BJ (cell line): ENCODE results near the gene RAB13. TPM values are rescaled to one million over a fixed set of nuclear protein-coding genes. Genes with fewer than 3 reads are reported as not detected.
"Not testable (repeated sequence)": the region's sequence is repeated elsewhere in the genome, so short reads cannot be mapped to it uniquely, and the experiment has no call there.

Experiments
- CTCF ChIA-PET: fragments of 350-600 bp; formaldehyde crosslinking; extraction: SDS; loops from one replicate; lab custom pipeline; 2021; ENCODE audit warnings: antibody characterized with exemption, inconsistent platforms; lab: Yijun Ruan, JAX
- POLR2A ChIA-PET: fragments of 300-600 bp; sonication (Branson Sonifier 250); formaldehyde crosslinking; extraction: SDS; loops from one replicate; lab custom pipeline; 2021; ENCODE audit warnings: antibody characterized with exemption; lab: Charles Lee
- DNase-seq: peaks from one replicate; pipeline ENCODE4 v3.0.0-alpha.2; 2011; ENCODE audit warnings: low read depth
- H3K27me3 ChIP-seq: 2 replicates; pipeline ENCODE4 v1.6.0; 2011; ENCODE audit warnings: low read length; ENCODE audit not compliant: control insufficient read depth, insufficient read depth
- H3K36me3 ChIP-seq: 2 replicates; pipeline ENCODE4 v1.5.1; 2011; ENCODE audit warnings: low read length; ENCODE audit not compliant: control insufficient read depth, insufficient read depth
- H3K4me3 ChIP-seq: 2 replicates; pipeline ENCODE4 v1.5.1; 2011; ENCODE audit warnings: low read depth, mild to moderate bottlenecking, control low read depth, low read length
- CTCF ChIP-seq: IDR thresholded peaks from 2 replicates; pipeline ENCODE4 v1.5.1; 2011; ENCODE audit warnings: low read depth, mild to moderate bottlenecking, control low read depth, inconsistent platforms, low read length, moderate library complexity; ENCODE audit not compliant: insufficient read depth
- polyA plus RNA-seq: library from polyadenylated mRNA; depleted of rRNA; stranded (reverse); fragments of >200 nt; gene quantifications from 2 replicates; pipeline ENCODE4 v1.2.3, GENCODE V29; 2011

RAB13 gene
- polyA plus RNA-seq, 1 experiment: 69.5 TPM

GRCh38 chr1:153984123-153984894 lies 1.8 kb downstream of the RAB13 start:
- ChIA-PET CTCF (interaction anchor here (1.4 to 3.6 kb wide), 5 partner anchors 17 to 357 kb away, joined by 3 to 26 read pairs (median 8); partner anchors contain the start of genes CREB3L4, S100A13 and SLC39A1), POLR2A (no interaction called here)
- TF ChIP-seq CTCF: no peak
- Histone ChIP-seq H3K36me3 (peaks cover 5% of the 10 kb centered on the region), H3K27me3 (no peaks in the 10 kb centered on the region), H3K4me3 (peak overlapping the region; percentile 93)
- no peak for DNase-seq

GRCh38 chr1:153981735-153982134 lies 4.4 kb downstream of the RAB13 start:
- POLR2A ChIA-PET, DNase-seq, H3K27me3 ChIP-seq, H3K4me3 ChIP-seq, H3K36me3 ChIP-seq: not testable (repeated sequence)
- CTCF ChIA-PET: interaction anchor here (1.9 kb wide), 1 partner anchor 19 kb away, joined by 5 read pairs; the partner anchor contains the start of gene SLC39A1

GRCh38 chr1:153979091-153979490 lies 7.0 kb downstream of the RAB13 start:
- DNase-seq, H3K27me3 ChIP-seq, POLR2A ChIA-PET, H3K4me3 ChIP-seq: not testable (repeated sequence)
- CTCF ChIA-PET: interaction anchor here (0.7 to 6.7 kb wide), 4 partner anchors 8 to 55 kb away, joined by 3 to 32 read pairs (median 17); partner anchors contain the start of genes CREB3L4, RAB13 and SLC39A1
- H3K36me3 ChIP-seq: peaks cover 13% of the 10 kb centered on the region

- no peaks in the 10 kb centered on the region for H3K27me3 ChIP-seq
- H3K36me3 ChIP-seq: peaks cover 16% of the 10 kb centered on the region
- no peak for TF ChIP-seq CTCF
- peak overlapping the region; percentile 89 for H3K4me3 ChIP-seq
- POLR2A ChIA-PET: interaction anchor here (1.3 to 2.3 kb wide), 3 partner anchors 11 to 15 kb away, joined by 6 to 17 read pairs (median 11); partner anchors contain the start of genes CREB3L4, RPS27 and SLC39A1
- CTCF ChIA-PET: interaction anchor here (0.7 to 6.7 kb wide), 5 partner anchors 8 to 200 kb away, joined by 3 to 32 read pairs (median 16); partner anchors contain the start of genes CREB3L4, RAB13 and SLC39A1
- DNase-seq: no peak
Observed at GRCh38 chr1:153978274-153978909, 7.7 kb downstream of the RAB13 start.

GRCh38 chr1:153977250-153978240 lies 8.6 kb downstream of the RAB13 start, which contains the start of gene JTB:
Gene JTB, minus strand, starts transcription at chr1:153977674. Its CDS starts 422 bp downstream, at chr1:153977252.
- no peak for DNase-seq
- POLR2A ChIA-PET: interaction anchor here (0.6 to 2.3 kb wide), 5 partner anchors 8 to 49 kb away, joined by 3 to 17 read pairs (median 6); partner anchors contain the start of genes CREB3L4, RPS27 and SLC39A1
- CTCF ChIA-PET: interaction anchor here (0.9 to 6.7 kb wide), 6 partner anchors 9 to 466 kb away, joined by 3 to 32 read pairs (median 12); partner anchors contain the start of genes CREB3L4, RAB13 and SLC39A1
- TF ChIP-seq CTCF: no peak
- peaks cover 15% of the 10 kb centered on the region for H3K36me3 ChIP-seq
- H3K4me3 ChIP-seq: peak within 1 kb of the TSS; percentile 89
- no peaks in the 10 kb centered on the region for H3K27me3 ChIP-seq
